ENCODE results near the gene CORO2A. TPM values are rescaled to one million over a fixed set of nuclear protein-coding genes. Genes with fewer than 3 reads are reported as not detected.
"Not testable (repeated sequence)": the region's sequence is repeated elsewhere in the genome, so short reads cannot be mapped to it uniquely, and the experiment has no call there.

The CORO2A gene
- total RNA-seq, 1 donor from 2014 or later = 17.4 TPM

- intact Hi-C loops (cut with DNase I) = no loop called here
Measured at GRCh38 chr9:98117984-98118639, 74.3 kb downstream of the CORO2A start.

GRCh38 chr9:98117097-98117496 lies 75.3 kb downstream of the CORO2A start:
- H3K27ac ChIP-seq; H3K4me3 ChIP-seq; H3K36me3 ChIP-seq; H3K27me3 ChIP-seq; H3K9me3 ChIP-seq; DNase-seq (ENCODE audit: extremely low spot score in 2 of 2); intact Hi-C loops (cut with DNase I): not testable (repeated sequence)
- peaks cover 18% of the 10 kb centered on the region for H3K4me1 ChIP-seq

More at GRCh38 chr9:98117984-98118639, 74.3 kb downstream of the CORO2A start:
- H3K4me3 ChIP-seq = peak overlapping the region; percentile 56
- peaks cover 18% of the 10 kb centered on the region for H3K4me1 ChIP-seq
- H3K27me3 ChIP-seq = no peaks in the 10 kb centered on the region
- DNase-seq (ENCODE audit: extremely low spot score in 2 of 2) = no peak
- no peaks in the 10 kb centered on the region for H3K9me3 ChIP-seq
- no peak for TF ChIP-seq POLR2A (IDR thresholded peaks at IDR 0.05)
- TF ChIP-seq POLR2AphosphoS5 (IDR thresholded peaks at IDR 0.05; ENCODE audit: insufficient read depth in 1 of 2, low read depth in 1 of 2) = no peak
- TF ChIP-seq, protein P1, sequence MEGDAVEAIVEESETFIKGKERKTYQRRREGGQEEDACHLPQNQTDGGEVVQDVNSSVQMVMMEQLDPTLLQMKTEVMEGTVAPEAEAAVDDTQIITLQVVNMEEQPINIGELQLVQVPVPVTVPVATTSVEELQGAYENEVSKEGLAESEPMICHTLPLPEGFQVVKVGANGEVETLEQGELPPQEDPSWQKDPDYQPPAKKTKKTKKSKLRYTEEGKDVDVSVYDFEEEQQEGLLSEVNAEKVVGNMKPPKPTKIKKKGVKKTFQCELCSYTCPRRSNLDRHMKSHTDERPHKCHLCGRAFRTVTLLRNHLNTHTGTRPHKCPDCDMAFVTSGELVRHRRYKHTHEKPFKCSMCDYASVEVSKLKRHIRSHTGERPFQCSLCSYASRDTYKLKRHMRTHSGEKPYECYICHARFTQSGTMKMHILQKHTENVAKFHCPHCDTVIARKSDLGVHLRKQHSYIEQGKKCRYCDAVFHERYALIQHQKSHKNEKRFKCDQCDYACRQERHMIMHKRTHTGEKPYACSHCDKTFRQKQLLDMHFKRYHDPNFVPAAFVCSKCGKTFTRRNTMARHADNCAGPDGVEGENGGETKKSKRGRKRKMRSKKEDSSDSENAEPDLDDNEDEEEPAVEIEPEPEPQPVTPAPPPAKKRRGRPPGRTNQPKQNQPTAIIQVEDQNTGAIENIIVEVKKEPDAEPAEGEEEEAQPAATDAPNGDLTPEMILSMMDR (IDR thresholded peaks at IDR 0.05) = peak in 1 of 3 experiments; percentile 6
- H3K36me3 ChIP-seq = no peaks in the 10 kb centered on the region
- H3K27ac ChIP-seq = peak overlapping the region; percentile 65

- Histone ChIP-seq H3K27me3 (no peaks in the 10 kb centered on the region), H3K4me3 (no peak overlapping the region), H3K9me3 (no peaks in the 10 kb centered on the region), H3K27ac (no peak overlapping the region), H3K4me1 (no peaks in the 10 kb centered on the region), H3K36me3 (no peaks in the 10 kb centered on the region)
- DNase-seq (ENCODE audit: extremely low spot score in 2 of 2) = no peak
- intact Hi-C loops (cut with DNase I) = no loop called here
- TF ChIP-seq POLR2A (IDR thresholded peaks at IDR 0.05) (no peak), POLR2AphosphoS5 (IDR thresholded peaks at IDR 0.05; ENCODE audit: insufficient read depth in 1 of 2, low read depth in 1 of 2) (no peak)
- TF ChIP-seq, protein P1 (IDR thresholded peaks at IDR 0.05) = no peak
Measured at GRCh38 chr9:98109052-98109451, 83.4 kb downstream of the CORO2A start.

- Histone ChIP-seq H3K4me3 (no peak overlapping the region), H3K9me3 (no peaks in the 10 kb centered on the region), H3K27me3 (no peaks in the 10 kb centered on the region), H3K36me3 (no peaks in the 10 kb centered on the region), H3K27ac (no peak overlapping the region), H3K4me1 (no peaks in the 10 kb centered on the region)
- intact Hi-C loops (cut with DNase I) = no loop called here
- no peak for DNase-seq (ENCODE audit: extremely low spot score in 2 of 2)
- TF ChIP-seq, protein P1 (IDR thresholded peaks at IDR 0.05) = no peak
- no peak for TF ChIP-seq POLR2AphosphoS5 (IDR thresholded peaks at IDR 0.05; ENCODE audit: insufficient read depth in 1 of 2, low read depth in 1 of 2)
Measured at GRCh38 chr9:98108531-98109031, 83.9 kb downstream of the CORO2A start.

DNA sequence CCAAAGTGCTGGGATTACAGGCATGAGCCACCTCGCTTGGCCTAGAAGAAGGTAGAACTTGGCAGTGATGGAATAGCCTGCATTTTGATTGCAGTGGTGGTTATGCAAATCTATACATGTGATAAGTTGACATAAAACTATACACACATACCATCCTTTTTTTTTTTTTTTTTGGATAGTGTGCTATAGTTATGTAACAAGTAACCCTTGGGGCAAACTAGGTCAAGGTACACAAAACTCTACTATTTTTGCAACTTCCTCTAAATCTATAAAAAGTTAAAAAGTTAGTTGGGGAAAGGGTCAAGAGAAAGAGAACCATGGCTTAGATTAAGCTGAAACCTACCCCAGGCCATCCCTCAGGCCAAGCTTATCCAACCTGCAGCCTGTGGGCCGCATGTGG lies 84.5 kb downstream of the CORO2A start:
- TF ChIP-seq POLR2AphosphoS5 (IDR thresholded peaks at IDR 0.05; ENCODE audit: insufficient read depth in 1 of 2, low read depth in 1 of 2) (no peak), POLR2A (IDR thresholded peaks at IDR 0.05) (no peak)
- TF ChIP-seq, protein P1 (IDR thresholded peaks at IDR 0.05) = no peak
- intact Hi-C loops (cut with DNase I) = no loop called here
- DNase-seq (ENCODE audit: extremely low spot score in 2 of 2) = no peak
- H3K36me3 ChIP-seq = no peaks in the 10 kb centered on the region
- H3K4me1 ChIP-seq = no peaks in the 10 kb centered on the region
- H3K9me3 ChIP-seq = no peaks in the 10 kb centered on the region
- no peak overlapping the region for H3K27ac ChIP-seq
- H3K4me3 ChIP-seq = no peak overlapping the region
- H3K27me3 ChIP-seq = no peaks in the 10 kb centered on the region

Data from vagina (tissue), 2 donors.